Esophagus squamous epithelium (tissue), 4 donors: Measurements from ENCODE around the gene PPEF2.

Experiments used
- CTCF ChIP-seq, 6 experiments: fragments of 450-650 bp in 4 of 6; fragments of 200-600 bp in 2 of 6; sonication (generic) in 2 of 6; IDR thresholded peaks; one replicate each; pipeline ENCODE4 v1.5.1; 2016 to 2019; ENCODE audit warnings: antibody characterized with exemption in 6 of 6, mild to moderate bottlenecking in 4 of 6, moderate library complexity in 4 of 6
- POLR2A ChIP-seq, 4 donors: fragments of 450-650 bp; IDR thresholded peaks; one replicate each; pipeline ENCODE4 v1.6.1; 2017; ENCODE audit warnings: antibody characterized with exemption in 4 of 4, mild to moderate bottlenecking in 4 of 4, moderate library complexity in 3 of 4

GRCh38 chr4:75881476-75881875 is 20.8 kb downstream of the PPEF2 start:
- no peak for TF ChIP-seq CTCF (IDR thresholded peaks at IDR 0.05)
- no peak for TF ChIP-seq POLR2A (IDR thresholded peaks at IDR 0.05)
